ENCODE data around the gene NPHP4.

Gene NPHP4

DNA sequence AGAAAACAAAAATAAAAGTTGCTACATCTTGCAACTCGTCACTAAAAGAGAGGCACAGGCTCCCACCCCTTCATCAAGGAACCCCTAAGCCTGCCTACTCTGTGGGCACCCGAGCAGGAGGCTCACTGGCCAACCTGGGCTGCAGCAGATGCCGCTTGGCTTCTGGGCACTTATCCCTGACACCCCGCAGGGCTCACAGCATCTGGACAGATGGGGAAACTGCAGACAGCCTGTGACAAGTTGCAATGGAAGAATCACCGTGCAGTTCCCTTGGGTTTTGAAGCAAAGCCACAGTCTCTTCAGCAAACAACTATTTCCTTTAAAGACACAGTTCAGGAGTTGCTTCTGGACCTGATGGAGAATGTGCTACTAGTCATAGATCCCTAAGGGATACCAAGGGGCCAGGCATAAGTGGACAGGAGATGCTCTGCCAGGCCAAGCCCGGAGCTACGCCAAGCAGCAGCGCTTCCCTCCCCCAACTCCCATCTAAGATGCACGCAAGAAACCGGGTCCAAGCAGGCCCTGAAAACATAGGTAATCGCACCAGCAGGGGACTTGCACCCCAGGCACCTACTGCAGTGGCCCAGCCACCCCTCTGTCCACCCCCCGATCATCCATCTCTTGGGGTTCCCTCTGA, 170.6 kb downstream of the NPHP4 start:
- Histone ChIP-seq H3K9me3 (ENCODE audit: control insufficient read depth, insufficient read depth, low read length) (no peaks in the 10 kb centered on the region), H3F3A (ENCODE audit: control insufficient read depth, insufficient read depth) (no peaks in the 10 kb centered on the region), H3K27me3 (ENCODE audit: control insufficient read depth, low read length) (no peaks in the 10 kb centered on the region), H3K36me3 (ENCODE audit: control insufficient read depth, low read length) (no peaks in the 10 kb centered on the region), H3K9me2 (replicated peaks; ENCODE audit: control insufficient read depth, low read length) (no peaks in the 10 kb centered on the region), H4K20me1 (ENCODE audit: control insufficient read depth, insufficient read depth, low read depth, low read length) (no peaks in the 10 kb centered on the region), H3K79me2 (ENCODE audit: control insufficient read depth, low read length) (no peaks in the 10 kb centered on the region), H3K4me3 (ENCODE audit: low read length) (no peak overlapping the region), H3K4me2 (ENCODE audit: low read length) (no peak overlapping the region), H3K27ac (ENCODE audit: low read depth, low read length) (no peak overlapping the region), H3K4me1 (ENCODE audit: control insufficient read depth, low read length) (no peaks in the 10 kb centered on the region)
- TF ChIP-seq EZH2phosphoT487 (IDR thresholded peaks at IDR 0.05; ENCODE audit: borderline replicate concordance, low read length) = no peak
- TF ChIP-seq, protein P1, sequence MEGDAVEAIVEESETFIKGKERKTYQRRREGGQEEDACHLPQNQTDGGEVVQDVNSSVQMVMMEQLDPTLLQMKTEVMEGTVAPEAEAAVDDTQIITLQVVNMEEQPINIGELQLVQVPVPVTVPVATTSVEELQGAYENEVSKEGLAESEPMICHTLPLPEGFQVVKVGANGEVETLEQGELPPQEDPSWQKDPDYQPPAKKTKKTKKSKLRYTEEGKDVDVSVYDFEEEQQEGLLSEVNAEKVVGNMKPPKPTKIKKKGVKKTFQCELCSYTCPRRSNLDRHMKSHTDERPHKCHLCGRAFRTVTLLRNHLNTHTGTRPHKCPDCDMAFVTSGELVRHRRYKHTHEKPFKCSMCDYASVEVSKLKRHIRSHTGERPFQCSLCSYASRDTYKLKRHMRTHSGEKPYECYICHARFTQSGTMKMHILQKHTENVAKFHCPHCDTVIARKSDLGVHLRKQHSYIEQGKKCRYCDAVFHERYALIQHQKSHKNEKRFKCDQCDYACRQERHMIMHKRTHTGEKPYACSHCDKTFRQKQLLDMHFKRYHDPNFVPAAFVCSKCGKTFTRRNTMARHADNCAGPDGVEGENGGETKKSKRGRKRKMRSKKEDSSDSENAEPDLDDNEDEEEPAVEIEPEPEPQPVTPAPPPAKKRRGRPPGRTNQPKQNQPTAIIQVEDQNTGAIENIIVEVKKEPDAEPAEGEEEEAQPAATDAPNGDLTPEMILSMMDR (IDR thresholded peaks at IDR 0.05; ENCODE audit: low read depth, low read length, poor library complexity, severe bottlenecking) = no peak

DNA sequence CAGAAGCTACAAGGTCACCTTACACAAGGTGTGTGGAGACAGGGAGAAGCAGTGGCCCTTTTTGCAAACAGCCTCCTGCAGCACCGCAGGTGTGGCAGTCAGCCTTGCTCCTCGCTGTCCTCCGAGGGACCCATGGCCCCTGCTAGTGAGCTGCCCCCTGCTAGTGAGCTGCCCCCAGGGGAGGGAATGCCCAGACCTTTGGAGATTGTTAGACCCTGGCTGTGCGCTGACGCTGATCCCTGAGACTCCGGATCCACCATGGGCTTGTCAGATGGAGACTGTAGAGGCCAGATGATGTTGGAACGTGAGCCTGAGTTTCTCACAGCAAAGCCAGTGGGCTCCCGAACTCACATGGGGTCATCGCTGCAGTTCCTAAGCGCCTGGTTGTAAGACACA, 172.2 kb downstream of the NPHP4 start:
- Histone ChIP-seq H3K9me3 (ENCODE audit: control insufficient read depth, insufficient read depth, low read length) (no peaks in the 10 kb centered on the region), H3K4me2 (ENCODE audit: low read length) (no peak overlapping the region), H3K4me3 (ENCODE audit: low read length) (no peak overlapping the region), H3K9me2 (replicated peaks; ENCODE audit: control insufficient read depth, low read length) (no peaks in the 10 kb centered on the region), H3F3A (ENCODE audit: control insufficient read depth, insufficient read depth) (no peaks in the 10 kb centered on the region), H3K4me1 (ENCODE audit: control insufficient read depth, low read length) (no peaks in the 10 kb centered on the region), H3K79me2 (ENCODE audit: control insufficient read depth, low read length) (no peaks in the 10 kb centered on the region), H3K27ac (ENCODE audit: low read depth, low read length) (no peak overlapping the region), H3K27me3 (ENCODE audit: control insufficient read depth, low read length) (no peaks in the 10 kb centered on the region), H4K20me1 (ENCODE audit: control insufficient read depth, insufficient read depth, low read depth, low read length) (no peaks in the 10 kb centered on the region), H3K36me3 (ENCODE audit: control insufficient read depth, low read length) (no peaks in the 10 kb centered on the region)
- TF ChIP-seq, protein P1 (IDR thresholded peaks at IDR 0.05; ENCODE audit: low read depth, low read length, poor library complexity, severe bottlenecking) = no peak
- TF ChIP-seq EZH2phosphoT487 (IDR thresholded peaks at IDR 0.05; ENCODE audit: borderline replicate concordance, low read length) = no peak

DNA sequence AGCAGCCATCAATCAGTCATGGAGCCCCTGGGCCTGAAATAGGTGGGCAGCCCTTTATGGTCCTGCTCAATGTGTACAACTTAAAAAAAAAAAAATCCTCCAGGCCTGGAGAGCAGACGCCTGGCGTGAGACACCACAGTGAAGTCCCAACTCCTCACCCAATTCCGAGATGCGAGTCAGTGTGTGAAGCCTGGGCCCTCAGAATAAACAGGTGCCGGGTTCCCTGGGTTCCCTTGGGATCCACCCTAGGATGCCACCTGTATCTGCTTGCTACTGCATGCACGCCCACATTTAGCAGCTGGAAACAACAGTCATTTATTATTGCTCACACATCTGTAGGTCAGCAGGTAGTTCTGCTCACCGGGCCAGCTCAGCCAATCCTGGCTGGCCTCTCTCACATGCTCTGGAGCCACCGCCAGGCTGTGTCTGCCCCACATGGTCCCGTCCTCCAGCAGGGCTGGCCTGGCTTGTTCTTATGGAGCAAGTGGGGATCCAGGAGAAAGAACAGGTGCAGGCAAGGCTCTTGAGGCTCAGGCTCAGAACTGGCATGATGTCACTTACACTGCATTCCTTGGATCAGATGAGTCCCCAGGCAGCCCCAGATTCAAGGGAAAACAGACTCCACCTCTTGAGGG, 172.7 kb downstream of the NPHP4 start:
- Histone ChIP-seq H3K4me2 (ENCODE audit: low read length) (no peak overlapping the region), H3F3A (ENCODE audit: control insufficient read depth, insufficient read depth) (no peaks in the 10 kb centered on the region), H3K9me3 (ENCODE audit: control insufficient read depth, insufficient read depth, low read length) (no peaks in the 10 kb centered on the region), H3K36me3 (ENCODE audit: control insufficient read depth, low read length) (no peaks in the 10 kb centered on the region), H4K20me1 (ENCODE audit: control insufficient read depth, insufficient read depth, low read depth, low read length) (no peaks in the 10 kb centered on the region), H3K9me2 (replicated peaks; ENCODE audit: control insufficient read depth, low read length) (no peaks in the 10 kb centered on the region), H3K79me2 (ENCODE audit: control insufficient read depth, low read length) (no peaks in the 10 kb centered on the region), H3K4me3 (ENCODE audit: low read length) (no peak overlapping the region), H3K4me1 (ENCODE audit: control insufficient read depth, low read length) (no peaks in the 10 kb centered on the region), H3K27me3 (ENCODE audit: control insufficient read depth, low read length) (no peaks in the 10 kb centered on the region), H3K27ac (ENCODE audit: low read depth, low read length) (no peak overlapping the region)
- TF ChIP-seq EZH2phosphoT487 (IDR thresholded peaks at IDR 0.05; ENCODE audit: borderline replicate concordance, low read length) = no peak
- TF ChIP-seq, protein P1 (IDR thresholded peaks at IDR 0.05; ENCODE audit: low read depth, low read length, poor library complexity, severe bottlenecking) = no peak
